Measurements from ENCODE around the gene PLEKHH2.
A peak's percentile ranks its signal among the peaks of the same experiment; 100 is the strongest.
"Not testable (repeated sequence)": the region's sequence is repeated elsewhere in the genome, so short reads cannot be mapped to it uniquely, and the experiment has no call there.

The PLEKHH2 gene

DNA sequence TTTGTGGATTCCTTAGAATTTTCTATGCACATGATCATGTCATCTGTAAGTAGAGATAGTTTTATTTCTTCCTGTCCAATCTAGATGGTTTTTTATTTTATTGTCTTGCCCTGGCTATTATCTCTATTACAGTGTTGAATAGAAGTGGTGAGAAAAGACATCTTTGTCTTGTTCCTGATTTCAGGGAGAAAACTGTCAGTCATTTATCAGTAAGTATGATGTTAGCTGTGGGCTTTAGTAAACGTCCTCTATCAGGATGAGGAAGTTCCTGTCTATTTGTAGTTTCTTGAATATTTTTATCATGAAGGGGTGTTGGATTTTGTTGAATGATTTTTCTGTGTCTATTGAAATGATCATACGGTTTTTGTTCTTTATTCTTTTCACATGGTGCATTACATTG is 5.3 kb downstream of the PLEKHH2 start:
- no peak for DNase-seq

DNA sequence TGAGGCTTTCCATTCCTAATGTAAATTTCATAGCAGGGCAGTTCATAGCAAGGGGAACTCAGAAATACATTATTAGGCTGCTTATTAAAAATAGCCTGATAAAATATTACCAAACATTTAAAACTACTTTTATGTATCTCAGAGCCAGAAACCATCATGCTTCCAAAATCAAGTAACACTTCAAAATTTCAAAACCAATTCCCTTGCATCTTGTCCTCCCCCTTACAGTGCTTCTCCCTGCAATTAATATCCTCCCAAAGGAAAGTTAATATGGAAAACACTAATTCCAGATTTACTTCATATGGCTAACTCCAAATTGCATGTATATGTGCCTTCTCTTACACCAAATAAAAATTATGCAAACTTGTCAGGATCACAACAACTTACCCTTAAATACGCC is 6.6 kb downstream of the PLEKHH2 start:
- no peak for DNase-seq

DNA sequence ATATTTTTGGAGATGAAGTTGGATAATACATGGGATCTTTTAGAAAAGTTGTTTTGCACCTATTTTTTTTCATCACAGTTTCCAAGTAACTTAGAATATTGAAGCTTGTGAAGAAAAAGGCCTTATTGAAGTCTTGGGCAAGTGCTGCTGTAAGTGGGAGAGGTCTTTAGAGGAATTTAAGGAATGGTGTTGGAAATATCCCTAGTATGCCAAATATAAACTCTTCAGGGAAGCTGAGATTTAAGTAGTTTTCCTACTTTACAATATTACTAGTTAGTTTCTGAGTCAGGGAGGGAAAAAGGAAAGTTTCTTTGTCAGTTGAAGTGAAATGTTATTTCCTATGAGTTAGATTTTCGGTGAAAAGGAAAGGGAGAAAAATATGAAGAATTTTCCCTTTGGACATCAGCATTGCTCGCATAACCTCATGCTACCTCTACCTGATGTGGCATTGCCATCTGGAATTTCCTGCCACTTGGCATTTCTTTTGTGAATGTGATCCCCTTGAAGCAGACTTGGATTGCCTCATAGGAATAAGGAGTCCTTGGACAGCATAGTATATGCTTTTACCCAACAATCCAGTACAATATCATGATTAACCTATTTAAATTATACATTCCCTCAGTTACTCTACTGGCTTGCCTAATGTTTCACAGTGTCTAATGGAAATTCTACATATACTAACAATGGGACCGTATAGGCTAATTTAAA is 12.1 kb downstream of the PLEKHH2 start:
- DNase-seq, result no peak

- DNase-seq, result no peak
These were observed 16.4 kb downstream of the PLEKHH2 start for GRCh38 chr2:43653506-43653905.

DNA sequence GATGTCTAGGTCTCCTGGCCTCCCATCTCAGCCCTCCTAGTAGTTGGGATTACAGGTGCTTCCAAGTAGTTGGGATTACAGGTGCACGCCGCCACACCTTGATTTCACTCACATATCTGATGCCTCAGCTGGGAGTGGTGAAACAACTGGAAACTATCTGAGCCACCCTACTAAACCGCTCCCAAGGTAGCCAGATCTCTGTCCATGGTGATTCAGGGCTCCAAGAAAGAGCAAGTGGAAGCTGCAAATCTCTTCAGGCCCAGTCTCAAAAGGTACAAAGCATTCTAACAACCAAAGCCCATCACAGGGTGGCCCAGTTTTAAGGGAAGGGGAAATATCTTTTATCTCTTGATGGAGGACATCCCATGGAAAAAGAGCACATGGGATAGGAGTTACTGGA is 20.2 kb downstream of the PLEKHH2 start:
- DNase-seq, result no peak

DNA sequence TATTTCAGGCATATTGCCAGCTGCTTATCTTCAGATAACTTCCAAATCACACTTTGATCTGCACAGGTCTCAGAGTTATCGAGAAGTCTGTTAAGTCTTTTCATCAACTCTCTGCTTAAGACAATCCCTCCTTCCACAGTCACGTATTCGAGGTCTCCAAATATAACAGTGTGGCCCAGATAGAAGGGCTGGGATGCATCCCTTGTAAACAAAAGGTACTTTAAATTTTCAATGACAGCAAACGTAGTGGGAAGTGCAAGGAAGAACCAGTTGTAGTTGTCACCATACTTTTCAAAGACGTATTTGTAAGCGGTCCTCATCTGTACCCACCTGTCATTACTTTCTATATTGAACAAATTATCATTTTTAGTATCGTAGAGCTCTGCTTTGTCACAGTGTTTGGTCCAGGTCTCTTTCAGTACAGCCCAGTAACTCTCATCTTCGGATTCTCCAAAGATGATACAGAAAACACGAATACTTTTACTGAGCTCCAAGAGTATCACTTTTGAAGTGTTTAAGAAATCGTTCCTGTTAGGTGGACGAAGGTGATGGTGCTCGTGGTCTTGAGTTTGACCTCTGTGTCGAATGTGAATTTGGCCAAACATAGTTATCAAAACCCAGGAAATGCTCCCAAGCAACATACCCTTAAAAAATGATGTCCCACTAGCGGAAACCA is 38.7 kb downstream of the PLEKHH2 start:
- DNase-seq, result no peak

- DNase-seq, result peak; percentile 16
These were observed 39.4 kb downstream of the PLEKHH2 start, which contains the start of gene C1GALT1C1L for GRCh38 chr2:43676322-43677050. Gene C1GALT1C1L, minus strand, starts transcription at chr2:43676429. Its CDS starts 107 bp downstream, at chr2:43676322.

- DNase-seq, result not testable (repeated sequence)
These were observed 40.7 kb downstream of the PLEKHH2 start for GRCh38 chr2:43677783-43678182.

DNA sequence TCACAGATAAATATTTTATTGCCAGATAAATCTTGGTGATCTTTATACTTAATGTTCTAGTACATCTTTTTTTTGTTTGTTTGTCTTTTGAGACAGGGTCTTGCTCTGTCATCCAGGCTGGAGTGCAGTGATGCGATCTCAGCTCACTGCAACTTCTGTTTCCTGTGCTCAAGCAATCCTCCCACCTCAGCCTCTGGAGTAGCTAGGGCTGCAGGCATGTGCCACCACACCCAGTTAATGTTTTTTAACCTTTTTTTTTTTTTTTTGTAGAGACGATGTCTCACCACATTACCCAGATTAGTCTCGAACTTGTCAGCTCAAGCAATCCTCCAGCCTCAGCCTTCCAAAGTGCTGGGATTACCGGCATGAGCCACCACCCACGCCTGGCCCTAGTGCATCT is 48.3 kb downstream of the PLEKHH2 start:
- DNase-seq, result no peak

GRCh38 chr2:43689999-43690398 is 52.9 kb downstream of the PLEKHH2 start:
- no peak for DNase-seq

DNA sequence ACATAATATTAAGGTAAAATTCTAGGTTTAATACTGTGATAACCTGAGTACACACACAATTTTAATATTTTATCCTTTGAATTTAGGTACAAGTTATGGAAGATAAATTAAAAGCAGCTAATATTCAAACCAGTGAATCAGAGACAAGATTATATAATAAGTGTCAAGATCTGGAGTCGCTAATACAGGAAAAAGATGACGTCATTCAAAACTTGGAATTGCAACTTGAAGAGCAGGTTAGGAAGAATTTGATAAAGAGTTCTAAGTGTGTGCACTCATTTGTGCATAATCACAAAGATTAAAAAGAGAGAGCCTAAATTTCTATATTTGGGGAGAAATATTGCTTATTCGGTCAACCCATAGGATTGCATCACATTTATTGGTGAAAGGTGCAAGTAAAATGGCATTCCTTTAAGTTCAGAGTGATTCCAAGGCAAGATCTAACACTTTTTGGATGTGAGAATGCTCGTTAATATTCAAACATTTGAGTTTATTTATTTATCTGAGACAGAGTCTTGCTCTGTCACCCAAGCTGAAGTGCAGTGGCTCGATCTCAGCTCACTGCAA is 55.5 kb downstream of the PLEKHH2 start:
- DNase-seq, result no peak

DNA sequence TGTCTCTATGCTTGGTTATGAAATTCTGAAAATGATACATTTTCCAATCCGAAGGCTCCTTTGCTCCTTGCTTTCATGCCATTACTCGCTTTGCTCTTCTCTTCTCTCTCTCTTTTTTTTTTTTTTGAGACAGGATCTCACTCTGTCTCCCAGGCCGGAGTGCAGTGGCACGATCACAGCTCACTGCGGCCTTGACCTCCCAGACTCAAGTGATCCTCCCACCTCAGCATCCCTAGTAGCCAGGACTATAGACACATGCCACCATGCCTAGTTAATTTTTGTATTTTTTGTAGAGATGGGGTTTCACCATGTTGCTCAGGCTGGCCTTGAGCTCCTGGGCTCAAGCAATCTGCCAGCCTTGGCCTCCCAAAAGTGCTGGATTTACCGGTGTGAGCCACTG is 61.1 kb downstream of the PLEKHH2 start:
- not testable (repeated sequence) for DNase-seq

- no peak for DNase-seq
These were observed 62.7 kb downstream of the PLEKHH2 start for GRCh38 chr2:43699761-43700160.

GRCh38 chr2:43701111-43701510 is 64.1 kb downstream of the PLEKHH2 start:
- DNase-seq, result no peak

DNA sequence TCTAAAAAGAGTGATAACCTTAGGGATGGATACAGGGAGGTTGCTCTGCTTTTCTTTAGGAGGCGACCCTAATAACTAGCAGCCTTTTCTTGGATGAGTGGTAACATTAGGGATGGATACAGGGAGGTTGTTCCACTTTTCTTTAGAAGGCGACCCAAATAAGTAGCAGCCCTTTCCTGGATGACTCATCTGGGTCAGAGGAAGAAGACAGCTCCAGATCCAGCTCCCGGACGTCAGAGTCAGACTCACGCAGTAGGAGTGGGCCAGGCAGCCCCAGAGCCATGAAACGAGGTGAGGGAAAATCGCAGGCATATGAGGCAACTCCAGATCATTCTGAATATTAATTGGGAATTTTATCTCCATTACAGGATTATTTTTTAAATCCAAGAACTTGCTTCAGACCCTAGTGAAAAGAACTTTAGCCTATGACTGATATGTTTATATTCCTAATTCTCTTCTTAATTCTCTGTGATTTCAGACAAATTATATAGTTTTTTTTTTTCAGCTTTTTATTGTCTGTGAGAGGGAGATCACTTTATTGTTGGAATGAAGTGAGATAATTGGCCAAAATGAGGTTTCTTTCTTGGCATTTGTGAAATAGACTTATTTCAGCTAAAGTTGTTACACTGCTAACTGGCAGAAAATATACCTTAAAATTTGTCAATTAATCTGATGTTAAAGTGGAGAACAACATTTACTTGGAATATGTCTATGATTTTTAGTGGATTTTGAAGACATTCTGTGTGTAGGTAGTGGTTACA is 70.4 kb downstream of the PLEKHH2 start:
- DNase-seq, result no peak

GRCh38 chr2:43708178-43708577 is 71.1 kb downstream of the PLEKHH2 start:
- no peak for DNase-seq

- no peak for DNase-seq
These were observed 71.8 kb downstream of the PLEKHH2 start for GRCh38 chr2:43708891-43709290.

DNA sequence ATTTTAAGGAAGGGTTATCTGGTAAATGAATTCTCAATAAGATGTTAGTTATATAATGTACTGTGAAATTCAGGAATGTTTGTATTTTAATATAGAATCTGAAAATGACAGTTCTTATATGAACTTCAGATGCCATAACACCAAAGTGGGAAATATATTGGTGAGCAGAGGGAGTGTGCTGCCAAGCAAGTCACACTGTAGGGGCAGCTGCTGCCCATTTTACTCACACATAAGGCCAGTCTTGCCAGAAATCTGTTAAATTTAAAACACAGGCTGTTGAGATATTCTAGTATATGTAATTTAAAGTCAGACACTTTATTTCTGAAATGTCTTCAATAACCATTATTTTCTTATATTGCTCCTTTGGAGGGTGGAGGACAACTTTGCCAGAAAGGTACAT is 73.8 kb downstream of the PLEKHH2 start:
- no peak for DNase-seq

DNA sequence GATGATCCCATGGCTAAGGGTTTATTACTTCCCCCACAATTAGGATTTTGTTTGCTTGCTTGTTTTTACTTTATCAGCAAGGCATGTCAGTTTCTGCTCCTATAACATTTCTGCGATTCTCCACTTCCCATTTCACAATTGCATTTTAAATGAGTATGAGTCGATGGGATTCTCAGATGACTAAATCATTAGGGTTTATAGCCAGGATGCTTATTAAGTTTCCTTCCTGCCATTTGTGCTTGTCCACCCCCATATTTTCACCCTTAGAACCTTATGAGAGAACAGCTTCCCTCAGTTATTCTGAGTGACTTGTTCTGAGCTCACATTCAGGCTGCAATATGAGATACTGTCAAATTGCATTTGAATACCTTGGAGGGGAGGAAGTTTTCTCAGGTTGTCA is 77.1 kb downstream of the PLEKHH2 start:
- no peak for DNase-seq

DNA sequence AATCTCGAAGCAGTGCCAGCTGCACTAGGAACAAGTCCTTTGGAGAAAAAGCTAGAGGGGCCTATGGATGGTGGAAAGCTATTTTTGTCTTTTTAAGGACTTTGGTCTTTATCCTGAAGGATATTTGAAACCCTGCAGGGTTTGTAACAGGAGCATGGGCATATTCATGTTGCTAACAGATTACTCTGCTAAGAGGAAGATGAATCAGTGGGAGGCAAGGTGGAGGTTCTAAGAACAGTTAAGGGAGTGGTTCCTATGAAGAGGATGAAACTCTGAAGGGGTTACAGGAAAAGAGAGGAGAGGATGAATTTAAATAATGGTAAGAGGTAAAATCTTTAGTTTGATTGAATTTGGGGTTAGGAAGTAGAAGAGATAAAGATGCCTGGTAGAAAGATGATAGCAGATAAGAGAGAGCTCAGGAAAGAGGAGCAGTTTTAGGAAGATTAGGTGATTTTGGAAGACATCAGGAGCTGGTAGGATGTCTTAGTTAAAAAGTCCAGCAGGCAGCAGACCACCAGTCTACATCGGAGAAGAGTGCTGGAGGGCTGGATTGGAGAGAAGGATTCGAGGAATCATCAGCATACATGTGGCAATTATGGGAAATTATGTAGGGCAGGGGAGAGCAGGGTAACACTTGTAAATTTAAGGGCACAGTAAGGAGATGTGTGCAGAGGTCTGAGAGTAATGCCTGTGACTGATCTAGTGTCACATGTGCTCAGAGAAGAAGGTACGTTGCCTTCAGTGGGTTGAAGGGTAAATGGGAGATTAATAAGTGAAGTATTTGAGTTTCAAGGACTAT is 78.4 kb downstream of the PLEKHH2 start:
- DNase-seq, result no peak

GRCh38 chr2:43717322-43717721 is 80.3 kb downstream of the PLEKHH2 start:
- DNase-seq, result no peak

DNA sequence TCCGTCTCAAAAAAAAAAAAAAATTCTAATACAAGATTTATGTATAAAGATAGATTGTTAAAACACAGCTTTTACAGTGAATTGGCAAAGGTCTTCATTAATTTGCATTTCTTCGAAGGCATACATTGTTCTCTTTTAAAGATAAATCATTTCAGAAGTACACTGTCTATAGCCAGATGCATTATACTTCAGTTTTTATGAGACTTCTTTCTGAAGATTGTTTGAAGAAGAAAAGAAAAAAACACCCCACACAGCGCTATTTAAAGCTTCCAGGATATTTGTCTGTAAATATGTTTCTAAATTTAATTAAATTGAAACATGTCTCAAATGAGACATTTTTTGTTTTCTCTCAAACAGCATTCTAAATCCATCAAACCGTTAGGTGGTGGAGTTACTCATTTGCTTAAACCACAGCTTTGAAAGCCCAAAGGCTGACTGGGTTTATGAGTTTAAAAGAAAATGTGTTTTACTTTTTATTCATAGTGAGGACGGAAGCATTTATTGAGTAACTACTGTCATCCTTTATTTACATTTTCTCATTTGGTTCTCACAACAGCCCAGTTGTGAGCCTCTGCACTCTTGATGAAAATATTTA is 81.6 kb downstream of the PLEKHH2 start:
- DNase-seq, result no peak

Data from NCI-H774 (cell line).